Natural killer cell (primary cell): Measurements from ENCODE around the gene CFAP54. TPM values are rescaled to one million over a fixed set of nuclear protein-coding genes. Genes with fewer than 3 reads are reported as not detected.

Source experiments
- ATAC-seq, 3 donors: fragments of 150-1000 bp in 2 of 3; fragments of 200-7000 bp in 1 of 3; cut with Tn5 transposase; 1 replicate in 1 of 3; 2 replicates in 2 of 3; pipeline ENCODE4 v1.10.0; 2021; ENCODE audit warnings: mild to moderate bottlenecking in 2 of 3, moderate library complexity in 2 of 3
- DNase-seq, 2 donors: peaks; one replicate each; pipeline versions ENCODE4 v3.0.0 to v3.0.0-alpha.2; 2013 to 2021; ENCODE audit warnings: mixed read lengths in 1 of 2
- H3K27ac ChIP-seq: one replicate; pipeline ENCODE4 v1.5.1; 2013; ENCODE audit warnings: mild to moderate bottlenecking, low read length
- H3K27me3 ChIP-seq: one replicate; pipeline ENCODE4 v1.6.1; 2013; ENCODE audit warnings: low read length; ENCODE audit not compliant: control insufficient read depth, insufficient read depth
- H3K36me3 ChIP-seq: one replicate; pipeline ENCODE4 v1.6.1; 2013; ENCODE audit warnings: low read length; ENCODE audit not compliant: control insufficient read depth, insufficient read depth
- H3K4me1 ChIP-seq: one replicate; pipeline ENCODE4 v1.6.1; 2013; ENCODE audit warnings: low read length; ENCODE audit not compliant: control insufficient read depth, insufficient read depth
- H3K4me3 ChIP-seq: one replicate; pipeline ENCODE4 v1.5.1; 2013; ENCODE audit warnings: low read length
- H3K9me3 ChIP-seq: one replicate; pipeline ENCODE4 v1.6.1; 2013; ENCODE audit warnings: low read length; ENCODE audit not compliant: control insufficient read depth, insufficient read depth
- H3K27ac Mint-ChIP-seq, 2 donors: one replicate each; pipeline ENCODE4 v1.8.0; 2022; ENCODE audit warnings: mild to moderate bottlenecking in 2 of 2, mixed read lengths in 2 of 2, moderate library complexity in 1 of 2
- H3K27me3 Mint-ChIP-seq, 2 donors: one replicate each; pipeline ENCODE4 v1.8.0; 2022; ENCODE audit warnings: low read depth in 2 of 2, mixed read lengths in 2 of 2
- H3K36me3 Mint-ChIP-seq: one replicate; pipeline ENCODE4 v1.8.0; 2022; ENCODE audit warnings: mixed read lengths
- H3K4me1 Mint-ChIP-seq, 2 donors: one replicate each; pipeline ENCODE4 v1.8.0; 2022; ENCODE audit warnings: mixed read lengths in 2 of 2
- H3K4me3 Mint-ChIP-seq: one replicate; pipeline ENCODE4 v1.8.0; 2022; ENCODE audit warnings: mild to moderate bottlenecking, moderate library complexity, mixed read lengths
- H3K9me3 Mint-ChIP-seq, 2 donors: one replicate each; pipeline ENCODE4 v1.8.0; 2022; ENCODE audit warnings: mixed read lengths in 2 of 2
- CTCF ChIP-seq: fragments of 200-600 bp; IDR thresholded peaks from one replicate; pipeline ENCODE4 v1.8.0; 2022; ENCODE audit warnings: antibody characterized with exemption
- WGBS: methylation state at CpG from one replicate; pipeline ENCODE4 v1.1.7; 2013; ENCODE audit warnings: missing lambda C conversion rate; ENCODE audit not compliant: insufficient coverage; 5-methylcytosine and 5-hydroxymethylcytosine counted together
- intact Hi-C: fragments of 100-400 bp; cut with micrococcal nuclease; formaldehyde crosslinking; loops from one replicate; pipeline ENCODE4 v1.14.2; 2022
- total RNA-seq, 4 donors: library from RNA; stranded (reverse); fragments of 120-200 nt in 1 of 4; gene quantifications; one replicate each; pipeline versions ENCODE4 v1.2.3 to v1.2.4, GENCODE V29; 2013 to 2022

The CFAP54 gene
- total RNA-seq, 3 donors from 2014 or later (not counting 1 experiment from before 2014, with no cell fraction given), result 0.56 to 1.5 (median 1.2) TPM

GRCh38 chr12:96495155-96495554 lies 5.8 kb downstream of the CFAP54 start:
- Histone ChIP-seq H3K27ac (no peak overlapping the region), H3K9me3 (no peaks in the 10 kb centered on the region), H3K36me3 (no peaks in the 10 kb centered on the region), H3K27me3 (no peaks in the 10 kb centered on the region), H3K4me1 (peaks cover 9% of the 10 kb centered on the region), H3K4me3 (no peak overlapping the region)
- H3K36me3 Mint-ChIP-seq, result no peaks in the 10 kb centered on the region
- no peaks in the 10 kb centered on the region for H3K9me3 Mint-ChIP-seq
- H3K4me1 Mint-ChIP-seq, result peaks cover 19% of the 10 kb centered on the region in 2 donors
- no peaks in the 10 kb centered on the region for H3K27me3 Mint-ChIP-seq
- TF ChIP-seq CTCF, result no peak
- no peak overlapping the region for H3K4me3 Mint-ChIP-seq
- intact Hi-C loops, result no loop called here
- H3K27ac Mint-ChIP-seq, result peak overlapping the region in 1 of 2 donors; percentile 47
- DNase-seq (no peak), ATAC-seq (no peak)
- 86% methylated on average over 10 of the region's 11 CpGs for WGBS

GRCh38 chr12:96495841-96496545 lies 6.6 kb downstream of the CFAP54 start:
- peak; percentile 52 to 80 (median 63) for ATAC-seq
- Mint-ChIP-seq H3K27ac (peak overlapping the region; percentile 60 to 66), H3K36me3 (no peaks in the 10 kb centered on the region), H3K4me1 (peaks cover 26 to 28% of the 10 kb centered on the region in 2 donors), H3K9me3 (no peaks in the 10 kb centered on the region), H3K4me3 (peak overlapping the region; percentile 48), H3K27me3 (no peaks in the 10 kb centered on the region)
- intact Hi-C loops, result no loop called here
- H3K4me1 ChIP-seq, result peaks cover 14% of the 10 kb centered on the region
- no peaks in the 10 kb centered on the region for H3K27me3 ChIP-seq
- peak overlapping the region; percentile 38 for H3K27ac ChIP-seq
- no peak for TF ChIP-seq CTCF
- DNase-seq, result peak in 1 of 2 donors; percentile 38
- no peak overlapping the region for H3K4me3 ChIP-seq
- no peaks in the 10 kb centered on the region for H3K9me3 ChIP-seq
- no peaks in the 10 kb centered on the region for H3K36me3 ChIP-seq
- WGBS, result no CpG with 5 or more reads among the region's 2 CpGs

GRCh38 chr12:96496944-96497343 lies 7.6 kb downstream of the CFAP54 start:
- no peak for TF ChIP-seq CTCF
- H3K36me3 Mint-ChIP-seq, result no peaks in the 10 kb centered on the region
- no peak overlapping the region for H3K4me3 Mint-ChIP-seq
- Histone ChIP-seq H3K9me3 (no peaks in the 10 kb centered on the region), H3K36me3 (no peaks in the 10 kb centered on the region), H3K27me3 (no peaks in the 10 kb centered on the region), H3K4me3 (no peak overlapping the region), H3K4me1 (peaks cover 20% of the 10 kb centered on the region), H3K27ac (no peak overlapping the region)
- DNase-seq (no peak), ATAC-seq (no peak)
- H3K4me1 Mint-ChIP-seq, result peaks cover 35 to 37% of the 10 kb centered on the region in 2 donors
- H3K9me3 Mint-ChIP-seq, result no peaks in the 10 kb centered on the region
- 100% methylated on average over 1 of the region's 1 CpG for WGBS
- H3K27ac Mint-ChIP-seq, result peak overlapping the region in 1 of 2 donors; percentile 66
- no peaks in the 10 kb centered on the region for H3K27me3 Mint-ChIP-seq
- intact Hi-C loops, result no loop called here

GRCh38 chr12:96497855-96498254 lies 8.5 kb downstream of the CFAP54 start:
- H3K36me3 ChIP-seq, result no peaks in the 10 kb centered on the region
- no peak overlapping the region for H3K4me3 ChIP-seq
- H3K4me1 Mint-ChIP-seq, result peaks cover 43 to 45% of the 10 kb centered on the region in 2 donors
- H3K27ac Mint-ChIP-seq, result no peak overlapping the region
- no peak overlapping the region for H3K4me3 Mint-ChIP-seq
- intact Hi-C loops, result no loop called here
- no peaks in the 10 kb centered on the region for H3K36me3 Mint-ChIP-seq
- H3K9me3 ChIP-seq, result no peaks in the 10 kb centered on the region
- no peaks in the 10 kb centered on the region for H3K9me3 Mint-ChIP-seq
- peak in 1 of 2 donors; percentile 15 for DNase-seq
- WGBS, result 88% methylated on average over 2 of the region's 2 CpGs
- H3K4me1 ChIP-seq, result peaks cover 29% of the 10 kb centered on the region
- ATAC-seq, result no peak
- H3K27me3 Mint-ChIP-seq, result no peaks in the 10 kb centered on the region
- TF ChIP-seq CTCF, result no peak
- no peaks in the 10 kb centered on the region for H3K27me3 ChIP-seq
- no peak overlapping the region for H3K27ac ChIP-seq
